SW480 (cell line): ENCODE results near the gene NSMCE1.
"Not testable (repeated sequence)": the region's sequence is repeated elsewhere in the genome, so short reads cannot be mapped to it uniquely, and the experiment has no call there.

Experiments
- DNase-seq: peaks from one replicate; pipeline ENCODE4 v3.0.0-alpha.2; 2016; ENCODE audit warnings: low spot score

Gene NSMCE1

GRCh38 chr16:27302126-27302525, 33.6 kb upstream of the NSMCE1 start:
- no peak for DNase-seq

GRCh38 chr16:27301236-27301861, 32.8 kb upstream of the NSMCE1 start:
- no peak for DNase-seq

- DNase-seq: no peak
Measured at GRCh38 chr16:27298132-27298531, 29.6 kb upstream of the NSMCE1 start.

GRCh38 chr16:27293343-27293742, 24.8 kb upstream of the NSMCE1 start:
- DNase-seq: no peak

GRCh38 chr16:27291722-27292240, 23.2 kb upstream of the NSMCE1 start:
- no peak for DNase-seq

- no peak for DNase-seq
Measured at GRCh38 chr16:27291106-27291505, 22.5 kb upstream of the NSMCE1 start.

GRCh38 chr16:27290562-27290961, 22.0 kb upstream of the NSMCE1 start:
- no peak for DNase-seq

- DNase-seq: no peak
Measured at GRCh38 chr16:27289669-27290068, 21.1 kb upstream of the NSMCE1 start.

- not testable (repeated sequence) for DNase-seq
Measured at GRCh38 chr16:27288313-27288712, 19.7 kb upstream of the NSMCE1 start.

GRCh38 chr16:27287887-27288286, 19.3 kb upstream of the NSMCE1 start:
- no peak for DNase-seq

GRCh38 chr16:27287051-27287811, 18.7 kb upstream of the NSMCE1 start:
- DNase-seq: no peak

GRCh38 chr16:27286451-27286850, 17.9 kb upstream of the NSMCE1 start:
- no peak for DNase-seq

GRCh38 chr16:27285676-27286196, 17.2 kb upstream of the NSMCE1 start:
- no peak for DNase-seq

- DNase-seq: no peak
Measured at GRCh38 chr16:27284865-27285675, 16.5 kb upstream of the NSMCE1 start.

GRCh38 chr16:27281243-27281642, 12.7 kb upstream of the NSMCE1 start:
- no peak for DNase-seq

- no peak for DNase-seq
Measured at GRCh38 chr16:27275394-27275793, 6.8 kb upstream of the NSMCE1 start.

GRCh38 chr16:27274424-27274874, 5.9 kb upstream of the NSMCE1 start:
- DNase-seq: not testable (repeated sequence)

GRCh38 chr16:27273670-27274423, 5.3 kb upstream of the NSMCE1 start:
- peak; percentile 96 for DNase-seq

GRCh38 chr16:27273330-27273669, 4.7 kb upstream of the NSMCE1 start:
- DNase-seq: no peak

GRCh38 chr16:27272697-27273096, 4.1 kb upstream of the NSMCE1 start:
- not testable (repeated sequence) for DNase-seq

- no peak for DNase-seq
Measured at GRCh38 chr16:27272076-27272475, 3.5 kb upstream of the NSMCE1 start.

GRCh38 chr16:27270349-27270748, 1.8 kb upstream of the NSMCE1 start:
- DNase-seq: no peak
